A172 (cell line): Measurements from ENCODE around the gene LGR6. TPM values are rescaled to one million over a fixed set of nuclear protein-coding genes. Genes with fewer than 3 reads are reported as not detected.
A peak's percentile ranks its signal among the peaks of the same experiment; 100 is the strongest.

ENCODE experiments used
- DNase-seq: peaks from one replicate; pipeline ENCODE4 v3.0.0-alpha.2; 2015; ENCODE audit warnings: low spot score
- total RNA-seq: library from RNA; depleted of rRNA; stranded (reverse); fragments of >200 nt; shearing (Covaris generic); gene quantifications from 2 replicates; pipeline ENCODE4 v1.2.3, GENCODE V29; 2014

The LGR6 gene
- total RNA-seq, 1 experiment from 2014 or later: not detected

DNA sequence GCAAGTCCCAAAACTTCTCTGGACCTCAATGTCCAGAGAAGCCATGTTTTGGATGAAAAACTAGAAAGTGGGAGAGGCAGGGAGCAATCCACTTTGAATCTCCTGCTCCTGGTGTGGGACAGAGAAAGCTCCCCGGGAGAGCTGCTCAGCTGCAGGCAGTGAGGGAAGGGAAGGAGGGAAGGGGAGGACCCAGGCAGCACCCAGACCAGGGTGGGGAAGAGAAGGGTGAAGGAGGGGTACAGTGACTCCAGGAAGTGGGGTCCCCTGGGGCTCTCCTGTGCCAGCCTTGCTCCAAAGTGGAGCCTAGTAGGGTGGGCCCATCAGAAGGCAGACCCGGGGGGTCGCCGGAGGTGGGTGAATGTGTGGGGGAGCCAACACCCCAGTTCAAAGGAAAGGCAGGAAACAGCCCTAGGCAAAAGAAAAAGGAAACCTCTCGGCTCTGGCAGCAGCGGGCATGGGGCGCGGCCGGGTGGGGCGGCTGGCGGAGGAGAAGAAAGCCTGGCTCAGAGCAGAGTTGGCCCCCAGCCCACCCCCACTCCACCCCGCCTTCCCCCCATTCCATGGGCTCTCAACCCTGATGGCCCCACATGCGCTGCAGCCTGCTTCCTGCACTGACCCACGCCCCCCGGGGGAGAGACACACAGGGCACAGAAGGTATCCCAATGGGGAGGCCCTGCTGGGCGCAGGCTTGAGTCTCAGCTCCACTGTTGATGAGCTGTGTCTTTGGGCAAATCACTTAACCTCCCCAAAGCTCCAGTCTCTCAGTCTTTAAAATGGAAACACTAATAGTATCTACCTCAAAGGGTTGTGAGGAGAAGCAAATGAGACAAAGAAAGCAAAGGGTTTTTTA is 5.7 kb downstream of the LGR6 start:
- no peak for DNase-seq

DNA sequence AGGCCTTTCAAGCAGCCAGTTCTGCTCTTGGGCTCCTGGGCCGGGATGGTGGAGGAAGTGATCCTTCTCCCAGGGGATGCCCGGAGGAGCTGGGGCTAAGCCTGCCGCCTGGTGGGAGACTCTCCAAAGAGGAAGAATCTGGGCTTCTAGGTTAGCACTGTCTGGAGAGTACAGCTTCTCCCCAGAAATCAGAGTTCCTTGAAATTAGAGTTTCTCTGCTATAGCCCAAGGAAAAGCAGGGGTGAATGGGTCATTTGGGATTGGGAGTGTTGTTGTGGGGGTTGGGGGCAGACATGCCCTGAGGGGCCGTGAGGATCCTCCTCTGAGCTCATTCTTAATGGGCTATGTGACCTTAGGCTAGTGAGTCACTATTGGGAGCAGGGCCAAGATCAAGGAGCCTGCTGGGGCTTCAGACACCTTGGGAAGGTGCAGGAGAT is 6.5 kb downstream of the LGR6 start:
- DNase-seq: peak; percentile 79

DNA sequence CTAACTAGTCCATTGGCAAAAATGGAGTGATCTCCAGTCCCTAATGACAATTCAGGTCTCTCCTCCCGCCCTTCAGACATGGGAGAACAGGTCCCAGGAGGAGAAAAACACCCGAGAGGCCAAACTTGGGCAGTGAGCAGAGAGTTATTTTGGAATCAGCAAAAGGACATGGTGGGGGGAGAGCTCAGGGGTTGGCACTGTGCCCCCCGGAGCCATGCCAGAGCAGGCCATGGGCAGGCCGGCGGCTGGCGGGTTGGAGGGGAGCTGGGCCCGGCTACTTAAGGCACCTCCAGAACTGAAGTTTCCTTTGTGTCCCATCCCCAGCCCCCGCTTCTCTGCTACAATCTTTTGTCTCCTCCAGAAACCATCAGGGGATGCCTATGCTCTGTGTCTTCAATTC is 7.1 kb downstream of the LGR6 start:
- DNase-seq: no peak

DNA sequence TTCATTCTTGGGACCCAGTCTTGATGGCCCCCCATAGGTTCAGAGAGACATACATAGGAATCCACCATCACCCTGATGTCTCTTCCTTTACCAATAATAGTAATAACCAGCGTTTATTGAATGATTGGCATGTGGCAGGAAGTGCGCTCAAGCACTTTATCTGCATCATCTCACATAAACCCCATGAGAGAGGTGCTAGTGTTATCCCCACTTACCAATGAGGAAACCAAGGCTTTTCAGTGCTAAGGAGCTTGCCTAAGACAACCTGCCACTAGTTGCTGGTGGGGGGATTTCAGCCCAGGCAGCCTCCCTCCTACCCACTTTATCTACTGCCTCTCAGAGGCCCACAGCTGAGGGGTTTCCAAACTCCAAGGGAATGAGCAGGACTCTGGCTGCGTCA is 7.7 kb downstream of the LGR6 start:
- no peak for DNase-seq

DNA sequence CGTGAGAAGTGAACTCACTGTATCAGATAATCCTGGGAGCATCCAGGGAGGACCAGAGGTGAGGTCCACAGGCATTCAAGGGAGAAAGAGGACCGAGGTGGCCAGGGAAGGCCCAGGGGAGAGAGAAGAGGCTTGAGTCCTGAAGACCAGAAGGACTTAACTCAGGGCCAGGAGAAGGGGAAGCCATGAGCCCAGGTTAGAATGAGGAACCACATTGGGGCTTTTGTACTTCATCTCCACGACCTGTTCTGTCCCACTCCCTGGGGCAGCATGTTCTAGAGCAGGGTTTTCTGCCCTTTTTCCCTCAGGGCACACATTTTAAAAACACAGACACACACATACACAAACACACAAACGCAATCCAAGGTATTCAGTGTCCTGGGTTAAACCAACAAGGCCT is 8.4 kb downstream of the LGR6 start:
- DNase-seq: no peak

DNA sequence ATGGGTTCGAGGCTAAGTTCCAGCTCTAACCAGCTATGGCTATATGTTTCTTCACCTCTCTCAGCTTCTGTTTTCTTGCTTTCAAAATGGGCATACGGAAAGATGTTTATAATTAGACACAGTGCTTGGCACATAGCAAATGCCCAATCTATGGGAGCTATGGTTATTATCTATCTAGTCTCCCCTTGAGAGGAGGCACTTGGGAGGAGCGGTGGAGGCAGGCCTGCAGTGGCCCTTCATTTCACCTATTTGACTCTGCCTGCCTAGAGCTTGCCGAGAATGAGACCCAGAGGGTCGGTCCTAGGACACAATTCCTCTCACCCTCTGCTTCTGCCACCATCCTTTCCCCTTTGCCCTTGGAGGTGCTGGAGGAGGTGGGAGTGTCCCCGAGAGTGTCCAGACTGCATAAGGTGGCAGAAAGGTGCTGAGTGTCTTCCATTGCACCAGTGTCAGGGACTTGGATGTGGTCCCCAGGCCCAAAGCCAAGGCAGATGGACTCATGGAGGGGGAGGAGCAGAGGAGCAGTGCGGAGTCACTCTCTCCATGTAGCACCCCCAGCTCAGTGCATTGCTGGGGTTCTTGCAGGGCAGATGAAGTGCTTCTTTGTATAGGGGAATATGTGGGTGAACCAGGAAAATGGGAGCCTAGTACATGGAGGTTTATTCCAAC is 9.0 kb downstream of the LGR6 start:
- DNase-seq: no peak

DNA sequence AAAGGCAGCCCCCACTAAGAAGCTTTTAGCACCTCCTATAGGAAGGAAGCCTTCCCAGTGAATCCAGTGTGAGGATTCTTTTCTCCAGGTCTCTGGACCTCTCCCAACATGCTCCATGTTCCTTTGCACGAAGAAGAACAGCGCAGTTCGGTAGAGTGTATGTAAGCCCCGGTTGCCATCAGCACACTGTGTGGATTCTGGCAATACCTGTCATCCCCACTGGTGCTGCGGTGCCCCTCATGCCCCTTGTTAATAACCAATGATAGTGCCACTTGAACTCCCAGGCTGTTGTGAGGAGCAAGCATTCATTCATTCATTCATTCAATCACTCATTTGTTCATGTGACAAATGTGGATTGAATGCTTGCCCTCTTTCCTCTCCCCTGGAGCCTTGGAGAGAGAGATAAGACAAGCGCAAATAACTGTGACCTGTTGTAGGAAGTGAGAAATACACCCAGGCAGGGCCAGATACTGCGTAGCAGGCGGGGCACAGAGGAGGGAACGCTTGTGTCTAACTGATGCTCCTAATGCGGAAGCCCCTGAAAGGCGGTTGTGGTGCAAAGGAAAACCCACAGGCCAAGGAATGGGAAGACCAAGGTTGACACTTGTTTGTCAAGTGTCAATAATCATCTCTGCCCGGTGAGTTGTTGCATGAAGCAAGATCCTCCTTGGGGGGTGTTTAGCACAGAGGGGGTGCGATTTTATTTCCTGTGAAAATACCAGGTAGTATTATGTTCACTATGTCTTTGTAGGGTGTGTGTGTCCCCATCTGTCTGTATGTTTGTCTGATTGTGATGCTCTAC is 9.8 kb downstream of the LGR6 start:
- DNase-seq: no peak

DNA sequence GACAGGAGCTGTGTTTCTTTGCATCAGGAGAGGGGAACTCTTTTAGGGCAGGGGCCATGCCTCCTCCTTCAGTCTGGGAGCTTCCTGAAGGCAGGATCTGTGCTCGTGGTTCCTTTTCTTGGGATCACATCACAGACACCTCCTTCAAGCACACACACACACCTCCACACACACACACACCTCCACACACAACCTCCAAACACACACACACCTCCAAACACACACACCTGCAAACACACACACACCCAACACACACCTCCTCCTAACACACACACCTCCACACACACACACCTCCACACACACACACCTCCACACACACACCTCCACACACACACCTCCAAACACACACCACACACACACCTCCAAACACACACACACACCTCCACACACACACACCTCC is 10.5 kb downstream of the LGR6 start:
- DNase-seq: no peak

DNA sequence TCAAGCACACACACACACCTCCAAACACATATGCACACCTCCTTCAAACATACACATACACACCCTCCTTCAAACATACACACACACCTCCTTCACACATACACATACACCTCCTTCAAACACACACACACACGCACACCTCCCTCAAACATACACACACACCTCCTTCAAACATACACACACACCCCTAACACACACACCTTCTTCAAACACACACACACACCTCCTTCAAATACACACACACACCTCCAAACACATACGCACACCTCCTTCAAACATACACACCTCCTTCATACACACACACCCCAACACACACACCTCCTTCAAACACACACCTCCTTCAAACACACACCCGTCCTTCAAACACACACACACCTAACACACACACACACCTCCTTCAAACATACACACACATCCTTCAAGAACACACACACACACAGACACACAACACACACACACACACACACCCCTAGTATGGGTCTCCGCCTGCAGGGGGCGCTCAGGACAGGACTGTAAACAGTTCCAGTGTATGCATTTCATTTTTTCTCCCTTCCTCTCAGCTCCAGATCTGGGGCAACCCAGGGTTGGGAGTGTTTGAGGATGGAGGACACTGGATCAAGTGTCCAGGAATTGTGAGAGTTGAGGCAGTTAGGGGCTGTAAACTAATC is 12.1 kb downstream of the LGR6 start:
- no peak for DNase-seq

DNA sequence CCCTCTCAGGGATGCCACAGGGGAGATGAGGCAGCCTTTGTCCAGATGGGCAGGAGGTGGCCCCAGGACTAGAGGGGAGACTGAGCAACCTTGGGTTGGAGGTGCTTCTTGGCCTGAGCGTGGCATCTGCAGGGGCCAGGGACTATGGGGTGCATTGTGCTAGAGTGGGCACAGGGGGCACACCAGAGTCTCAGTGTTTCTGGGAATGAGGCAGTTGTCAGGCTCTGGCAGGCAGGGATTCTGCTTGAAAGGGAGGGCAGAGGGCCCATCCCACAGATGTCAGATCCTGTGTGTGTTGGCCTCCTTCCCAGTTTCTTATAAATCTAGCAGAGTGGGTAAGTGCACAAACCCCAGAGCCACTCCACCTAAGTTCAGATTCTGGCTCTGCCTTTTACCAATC is 13.7 kb downstream of the LGR6 start:
- DNase-seq: peak; percentile 79

DNA sequence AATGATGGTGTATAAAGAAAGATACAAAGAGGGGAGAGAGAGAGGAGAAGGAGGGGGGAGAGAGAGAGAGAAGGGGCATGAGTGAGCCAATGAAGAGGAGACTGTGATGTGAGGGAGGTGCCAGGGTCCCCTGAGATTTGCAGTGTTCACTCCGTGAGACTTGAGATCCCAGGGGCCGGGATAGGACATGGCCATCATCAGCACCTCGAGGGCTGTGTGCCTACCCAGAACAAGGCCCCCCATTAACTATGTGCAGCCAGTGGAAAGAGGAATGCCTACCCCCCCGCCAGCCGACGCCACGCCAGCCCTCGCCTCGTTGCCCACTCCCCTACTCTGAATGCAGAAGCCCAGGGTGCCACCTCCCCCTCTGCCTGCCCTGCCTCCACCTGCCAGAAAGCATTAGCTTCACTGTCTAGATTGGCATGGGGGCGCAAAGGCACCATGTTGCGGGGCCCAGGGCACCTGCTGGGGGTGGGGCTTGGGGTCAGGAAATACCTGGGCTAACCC is 14.8 kb downstream of the LGR6 start:
- no peak for DNase-seq

DNA sequence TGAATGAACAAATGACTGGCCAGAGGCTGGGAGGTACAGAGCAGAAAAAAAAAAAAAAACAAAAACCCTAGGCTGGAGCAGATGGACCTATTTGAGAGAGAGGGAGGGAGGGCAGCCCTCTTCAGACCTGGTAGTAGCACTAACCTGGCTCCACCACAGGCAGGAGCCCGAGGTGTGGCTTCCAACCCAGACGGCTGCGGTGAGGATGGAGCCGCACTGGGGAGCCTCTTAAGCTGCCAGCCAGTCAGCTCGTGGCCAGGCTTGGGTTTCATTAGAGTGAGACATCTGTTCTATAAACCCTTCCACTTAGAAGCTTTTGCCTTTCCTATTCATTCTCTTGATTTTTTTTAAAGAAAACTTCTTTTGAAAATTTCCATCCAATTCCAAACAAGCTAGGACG is 16.8 kb downstream of the LGR6 start:
- peak; percentile 69 for DNase-seq

DNA sequence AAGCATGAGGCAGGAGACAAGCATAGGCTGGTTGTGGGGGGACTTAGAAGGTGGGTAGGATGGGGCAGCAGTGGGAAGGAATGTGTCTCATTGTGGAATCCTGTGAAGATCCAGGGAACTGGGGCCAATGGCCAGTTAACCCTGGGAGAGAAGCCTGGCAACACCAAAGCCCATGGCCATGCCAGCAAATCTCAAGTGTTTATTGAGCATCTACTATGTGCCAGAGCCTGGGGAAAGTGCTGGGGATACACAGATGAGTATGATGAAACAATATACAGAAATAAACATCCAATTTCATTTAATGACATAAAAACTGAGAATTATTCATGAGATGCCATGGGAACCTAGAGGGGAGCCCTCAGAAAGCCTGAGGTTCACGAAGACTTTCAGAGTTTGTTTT is 17.4 kb downstream of the LGR6 start:
- no peak for DNase-seq

DNA sequence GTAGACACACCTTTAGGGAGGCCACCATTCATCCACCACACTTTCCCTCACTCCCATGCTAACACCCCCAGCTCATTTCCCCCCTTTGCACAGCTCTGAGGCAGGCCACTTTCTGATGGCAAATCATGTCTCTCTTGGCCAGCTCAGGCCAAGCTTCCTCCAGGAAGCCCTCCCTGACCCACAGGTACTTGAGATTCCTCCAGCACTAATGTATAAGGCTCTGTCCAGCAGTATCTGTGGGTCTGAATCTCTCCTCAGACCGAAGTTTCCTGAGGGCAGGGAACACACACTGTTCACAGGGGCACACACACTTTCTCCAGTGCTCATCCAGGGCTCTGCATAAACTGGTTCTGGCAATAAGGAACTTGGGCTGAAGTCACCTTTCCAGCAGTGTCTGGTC is 19.2 kb downstream of the LGR6 start:
- DNase-seq: no peak

DNA sequence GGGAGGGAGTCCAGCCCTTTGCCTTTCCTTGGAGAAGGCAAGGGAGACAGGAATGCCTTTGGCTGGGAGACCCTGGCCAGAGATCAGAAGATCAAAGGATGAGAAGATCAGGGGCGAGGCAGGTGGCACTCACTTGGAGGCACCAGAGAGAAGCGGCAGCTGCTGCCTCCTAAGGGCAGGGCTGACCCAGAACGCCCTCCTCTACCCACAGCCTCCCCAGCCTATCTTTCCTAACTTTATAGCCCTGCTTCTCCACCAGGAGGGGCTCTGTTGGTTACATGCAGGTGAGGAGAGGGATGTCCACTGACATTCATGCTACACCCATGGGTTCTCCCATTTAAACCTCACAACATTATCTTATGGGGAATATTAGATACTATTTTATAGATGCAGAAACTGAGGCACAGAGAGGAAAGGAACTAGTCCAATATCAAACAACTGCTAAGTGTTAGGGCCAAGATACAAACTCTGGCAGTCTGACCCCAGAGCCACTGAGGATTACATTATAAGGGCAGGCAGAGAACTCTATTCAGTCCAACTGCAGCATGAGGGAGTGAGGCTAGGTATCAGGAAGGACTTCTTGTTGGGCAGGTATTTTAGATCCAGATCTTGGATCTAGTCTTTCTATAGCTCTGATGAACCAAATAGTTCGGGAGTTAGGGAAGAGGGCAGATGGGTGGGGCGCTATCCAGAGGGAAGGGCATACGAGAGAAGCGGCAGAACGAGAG is 19.9 kb downstream of the LGR6 start:
- no peak for DNase-seq

DNA sequence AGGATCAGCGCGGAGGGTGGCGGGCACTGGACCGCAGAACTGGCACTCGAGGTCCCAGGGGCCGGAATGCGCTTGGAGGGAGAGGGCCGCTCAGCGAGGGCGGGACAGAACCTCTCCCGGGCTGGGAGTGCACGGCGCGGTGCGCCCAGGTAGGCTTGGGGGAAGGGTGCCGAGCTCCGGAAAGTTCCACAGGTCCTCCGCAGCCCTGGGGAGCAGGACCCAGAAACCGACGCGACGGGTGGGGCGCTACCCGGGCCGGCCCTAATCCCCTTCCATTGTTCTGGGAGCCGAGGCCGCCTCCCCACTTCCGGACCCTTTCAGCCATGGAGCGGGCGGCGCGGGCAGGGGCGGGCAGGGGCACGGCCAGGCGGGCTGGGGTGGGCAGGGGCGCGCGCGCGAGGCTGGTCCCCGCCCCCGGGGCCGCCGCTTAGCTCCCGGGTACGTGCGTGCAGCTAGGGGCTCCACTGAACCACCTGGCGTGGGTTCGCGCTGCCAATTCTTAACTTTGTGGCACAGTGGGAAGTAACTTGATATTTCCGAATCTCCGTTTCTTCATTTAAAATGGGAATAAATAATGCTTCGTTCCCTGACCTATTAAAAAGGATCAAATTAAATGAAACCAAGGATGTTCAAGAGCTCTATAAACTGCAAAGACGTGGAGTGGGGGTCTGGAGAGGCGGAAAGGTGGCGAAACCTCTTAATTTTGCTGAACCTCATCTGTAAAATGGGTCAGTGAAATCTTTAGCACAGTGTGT is 20.7 kb downstream of the LGR6 start:
- no peak for DNase-seq

DNA sequence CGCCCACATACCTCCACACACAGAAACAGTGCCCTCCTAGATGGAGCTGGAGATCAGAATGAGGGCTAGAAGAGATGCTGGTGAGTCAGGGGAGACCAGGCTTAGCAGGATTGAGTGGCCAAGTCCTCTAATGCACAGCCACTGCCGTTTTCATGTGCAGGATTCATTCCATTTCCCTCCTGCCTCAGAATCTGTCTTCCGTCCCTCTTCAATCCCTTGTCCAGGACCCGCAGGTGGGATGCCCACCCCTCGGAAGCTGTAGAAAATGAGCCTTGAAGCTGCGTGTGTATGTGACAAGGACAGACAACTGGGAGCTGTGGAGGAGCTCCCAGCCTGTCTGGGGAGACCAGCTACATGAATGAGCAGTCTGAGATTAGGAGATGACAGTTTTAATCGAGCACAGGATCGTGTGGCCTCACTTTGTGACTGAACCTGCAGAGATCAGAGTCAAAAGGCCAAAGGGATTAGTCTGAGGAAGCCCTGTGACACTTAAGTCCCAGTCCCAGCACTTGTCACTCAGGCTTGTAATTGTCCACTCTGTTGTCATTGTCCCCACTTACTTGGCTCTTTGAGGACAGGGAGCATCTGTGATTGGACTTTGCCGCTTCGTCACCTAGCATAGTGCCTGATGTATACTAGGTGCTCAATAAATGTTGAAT is 22.0 kb downstream of the LGR6 start:
- no peak for DNase-seq

DNA sequence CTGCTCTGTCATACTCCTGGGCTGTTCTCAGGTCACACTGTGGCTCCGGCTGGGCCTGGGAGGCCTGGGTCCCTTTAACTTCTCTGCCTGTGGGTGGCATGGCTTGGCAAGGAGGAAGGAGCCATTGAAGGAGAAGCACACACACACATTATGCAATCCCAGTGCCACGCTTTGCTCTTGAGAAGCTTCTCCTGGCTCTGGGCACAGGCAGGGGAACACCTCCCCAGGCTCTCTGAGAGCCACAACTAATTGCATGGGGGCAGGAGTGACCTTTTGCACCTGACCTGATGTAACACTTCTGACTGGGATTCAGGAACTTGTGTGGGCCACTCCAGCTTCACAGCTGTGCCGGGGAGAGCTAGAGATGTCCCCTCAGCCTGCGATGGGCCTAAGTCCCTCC is 23.1 kb downstream of the LGR6 start:
- DNase-seq: no peak

DNA sequence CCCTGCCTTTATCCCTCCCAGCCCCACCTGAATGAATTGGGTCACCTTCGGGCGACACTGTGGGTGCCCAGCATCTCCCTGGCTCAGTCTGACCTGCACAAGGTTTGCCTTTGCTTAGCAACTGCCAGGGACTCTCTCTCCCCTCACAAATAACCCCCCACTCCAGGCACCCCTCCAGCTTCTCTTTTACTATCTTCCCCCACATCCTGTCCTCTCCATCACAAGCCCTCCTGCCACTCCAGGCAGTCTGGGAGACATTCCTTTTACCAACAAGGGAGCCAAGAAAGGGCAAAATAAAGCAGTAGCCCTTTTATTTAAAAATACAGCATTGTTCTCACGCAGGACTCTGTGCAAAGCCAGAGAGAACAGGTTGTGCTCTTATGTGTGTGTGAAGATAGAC is 23.9 kb downstream of the LGR6 start:
- DNase-seq: no peak

DNA sequence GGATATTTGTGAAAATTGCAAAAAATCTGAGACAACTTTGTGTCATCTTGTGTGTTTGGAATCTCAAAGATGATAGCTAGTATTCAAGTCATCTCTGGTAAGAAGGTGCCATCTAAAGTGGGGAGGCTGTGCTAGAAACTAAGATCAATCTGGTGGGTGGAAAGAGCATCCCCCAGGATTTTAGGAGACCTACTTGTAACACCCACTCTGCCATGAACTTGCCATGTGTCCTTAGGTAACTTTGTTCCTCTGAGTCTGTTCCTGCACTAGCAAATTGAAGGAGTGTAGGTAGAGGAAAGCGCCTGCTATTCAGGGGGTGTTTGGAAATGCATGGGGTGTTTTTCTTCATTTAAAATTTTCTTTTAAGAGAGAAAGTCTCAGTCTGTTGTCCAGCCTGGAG is 24.4 kb downstream of the LGR6 start:
- no peak for DNase-seq
